HG02763 (cell line): ENCODE measurements around the gene NPAS2.

ENCODE experiments used
- ATAC-seq: cut with Tn5 transposase; IDR thresholded peaks from one replicate; pipeline ENCODE4 v1.9.1; 2021; ENCODE audit warnings: mild to moderate bottlenecking, moderate library complexity; ENCODE audit not compliant: unreplicated experiment

The NPAS2 gene

GRCh38 chr2:100820523-100821254 is 750 bp downstream of the NPAS2 start:
- ATAC-seq, result no peak

GRCh38 chr2:100821255-100821910 is 1.4 kb downstream of the NPAS2 start:
- ATAC-seq, result no peak

GRCh38 chr2:100821911-100822265 is 1.9 kb downstream of the NPAS2 start:
- ATAC-seq, result no peak

- no peak for ATAC-seq
Observed at GRCh38 chr2:100822587-100823248, 2.8 kb downstream of the NPAS2 start.

GRCh38 chr2:100823665-100824438 is 3.9 kb downstream of the NPAS2 start:
- ATAC-seq, result no peak

GRCh38 chr2:100824842-100825241 is 4.9 kb downstream of the NPAS2 start:
- ATAC-seq, result no peak

- no peak for ATAC-seq
Observed at GRCh38 chr2:100826494-100826893, 6.6 kb downstream of the NPAS2 start.

GRCh38 chr2:100831158-100831750 is 11.3 kb downstream of the NPAS2 start:
- ATAC-seq, result no peak

- ATAC-seq, result no peak
Observed at GRCh38 chr2:100831831-100832230, 11.9 kb downstream of the NPAS2 start.

- no peak for ATAC-seq
Observed at GRCh38 chr2:100832885-100833284, 12.9 kb downstream of the NPAS2 start.

- no peak for ATAC-seq
Observed at GRCh38 chr2:100833331-100833730, 13.4 kb downstream of the NPAS2 start.

GRCh38 chr2:100834221-100834620 is 14.3 kb downstream of the NPAS2 start:
- ATAC-seq, result no peak

- no peak for ATAC-seq
Observed at GRCh38 chr2:100835006-100835659, 15.2 kb downstream of the NPAS2 start.

- ATAC-seq, result no peak
Observed at GRCh38 chr2:100840519-100840918, 20.6 kb downstream of the NPAS2 start.

- ATAC-seq, result no peak
Observed at GRCh38 chr2:100842241-100842922, 22.4 kb downstream of the NPAS2 start.

GRCh38 chr2:100844514-100844913 is 24.6 kb downstream of the NPAS2 start:
- no peak for ATAC-seq

GRCh38 chr2:100845141-100845991 is 25.4 kb downstream of the NPAS2 start:
- no peak for ATAC-seq

- no peak for ATAC-seq
Observed at GRCh38 chr2:100846716-100847115, 26.8 kb downstream of the NPAS2 start.

- ATAC-seq, result no peak
Observed at GRCh38 chr2:100852447-100852846, 32.5 kb downstream of the NPAS2 start.
